HL-60/S4 (cell line): ENCODE measurements around the gene AIFM2.
"Not testable (repeated sequence)": the region's sequence is repeated elsewhere in the genome, so short reads cannot be mapped to it uniquely, and the experiment has no call there.

Experiments used
- in situ Hi-C: fragments of 300-500 bp; cut with MboI; formaldehyde crosslinking; loops from 2 replicates; pipeline ENCODE4 v1.14.3; 2022; ENCODE audit warnings: low sequenced_read_pairs

AIFM2 gene

DNA sequence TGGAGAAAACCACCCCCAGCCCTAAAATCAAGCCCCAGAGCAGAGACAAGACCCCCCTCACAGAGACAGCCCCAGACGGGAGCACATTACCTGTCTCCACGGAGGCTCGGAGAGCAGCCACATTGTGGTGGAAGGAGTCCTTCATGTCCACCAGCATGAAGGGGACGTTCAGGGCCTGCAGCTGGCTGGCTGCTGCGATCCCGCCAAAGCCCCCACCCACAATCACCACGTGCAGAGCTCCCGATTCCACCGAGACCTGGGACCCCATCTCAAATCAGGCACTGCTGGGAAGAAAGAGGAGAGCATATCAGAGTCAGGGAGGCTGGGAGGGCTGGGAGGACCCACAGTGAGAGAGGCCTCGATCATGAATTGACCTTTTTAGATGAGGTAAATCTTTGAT lies 8.8 kb downstream of the AIFM2 start:
- in situ Hi-C loops: no loop called here

DNA sequence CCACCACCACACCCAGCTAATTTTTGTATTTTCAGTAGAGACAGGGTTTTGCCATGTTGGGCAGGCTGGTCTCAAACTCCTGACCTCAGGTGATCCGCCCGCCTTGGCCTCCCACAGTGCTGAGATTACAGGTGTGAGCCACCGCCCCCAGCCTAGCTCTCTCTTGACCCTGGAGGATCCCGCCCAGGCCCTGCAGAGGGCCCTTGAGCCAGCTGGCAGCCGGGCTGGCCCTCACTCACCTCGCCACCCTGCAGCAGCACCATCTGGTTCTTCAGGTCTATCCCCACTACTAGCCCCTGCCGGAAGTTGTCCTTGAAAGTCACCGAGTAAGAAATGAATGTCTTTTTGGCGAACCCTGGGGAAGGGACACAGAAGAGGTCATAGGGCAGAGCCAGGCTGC lies 9.5 kb downstream of the AIFM2 start:
- in situ Hi-C loops: not testable (repeated sequence)

DNA sequence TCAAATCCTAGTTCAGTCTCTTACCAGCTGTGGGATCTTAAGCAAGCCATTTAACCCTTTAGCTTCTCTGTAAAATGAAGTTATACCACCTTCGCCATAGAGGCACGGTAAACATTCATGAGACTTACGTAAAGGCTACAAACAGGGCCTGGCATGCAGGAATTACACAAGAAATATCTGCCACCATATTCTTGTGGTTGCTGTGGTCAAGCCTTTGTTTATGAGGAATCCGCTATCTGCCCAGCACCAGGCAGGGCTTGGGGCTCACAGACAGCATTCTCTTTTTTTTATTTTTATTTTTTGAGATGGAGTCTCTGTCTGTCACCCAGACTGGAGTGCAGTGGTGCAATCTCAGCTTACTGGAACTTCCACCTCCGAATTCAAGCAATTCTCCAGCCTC lies 9.9 kb downstream of the AIFM2 start:
- in situ Hi-C loops: no loop called here

DNA sequence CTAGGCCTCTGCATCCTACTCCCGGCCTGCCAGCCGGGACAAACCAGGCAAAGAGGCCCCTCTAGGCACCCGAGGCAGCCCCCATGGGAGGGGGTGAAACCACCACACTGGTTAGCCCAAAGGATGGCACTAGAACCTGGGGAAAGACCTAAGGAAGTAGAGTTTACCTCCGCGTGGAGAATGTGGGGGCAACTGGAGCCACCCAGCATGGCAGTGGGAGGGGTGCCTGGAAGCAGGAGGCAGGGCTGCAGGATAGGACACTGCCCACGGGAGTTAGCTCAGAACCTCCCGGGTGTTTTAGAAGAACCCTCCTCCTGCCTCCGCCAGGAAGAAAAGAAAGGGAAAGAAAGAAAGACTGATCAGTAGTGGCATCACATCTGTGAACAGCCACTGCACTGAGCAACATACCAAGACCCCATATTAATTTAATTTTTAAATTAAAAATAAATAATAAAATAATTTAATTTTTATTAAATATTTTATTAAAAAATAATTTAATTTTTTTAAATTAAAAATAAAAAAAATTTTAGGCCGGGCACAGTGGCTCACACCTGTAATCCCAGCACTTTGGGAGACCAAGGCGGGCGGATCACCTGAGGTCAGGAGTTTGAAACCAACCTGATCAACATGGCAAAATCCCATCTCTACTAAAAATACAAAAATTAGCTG lies 11.2 kb downstream of the AIFM2 start:
- in situ Hi-C loops: no loop called here

DNA sequence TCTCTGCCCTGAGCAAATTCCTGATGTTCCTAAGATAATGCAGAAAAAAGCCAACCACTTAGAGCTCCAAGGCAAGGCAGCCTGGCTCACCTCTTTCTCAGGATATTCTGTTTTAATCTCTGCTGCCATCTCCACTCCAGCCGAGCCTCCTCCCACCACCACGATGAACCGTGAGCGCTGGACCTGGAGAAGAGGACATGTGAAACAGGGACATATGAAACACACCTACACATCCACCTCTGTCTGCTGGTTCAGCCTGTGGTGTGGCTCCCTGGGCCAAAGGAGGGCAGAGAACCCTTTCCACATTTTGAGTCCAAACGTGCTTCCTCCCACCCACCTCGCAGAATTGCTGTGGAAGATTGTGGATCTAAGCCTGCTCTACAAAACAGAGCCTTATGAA lies 12.2 kb downstream of the AIFM2 start:
- in situ Hi-C loops: no loop called here

DNA sequence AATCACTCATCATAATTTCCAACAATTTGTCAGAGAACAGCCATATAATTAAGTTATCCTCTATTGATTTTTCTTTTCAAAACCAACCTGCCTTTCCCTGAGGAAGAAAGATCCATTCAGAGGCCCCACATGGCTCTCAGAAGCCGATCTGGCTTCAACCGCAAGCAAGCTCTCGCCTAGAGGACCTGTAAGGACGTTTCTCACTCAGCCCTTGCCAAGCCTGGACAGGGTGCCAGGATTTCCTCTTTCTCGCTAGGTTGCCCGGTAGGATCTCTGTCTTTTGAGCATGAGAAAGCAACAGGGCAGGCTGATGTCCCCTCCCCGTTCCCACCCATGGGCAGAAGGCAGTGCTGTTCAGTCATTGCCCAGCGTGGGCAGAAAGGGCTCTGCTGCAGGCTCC lies 13.0 kb downstream of the AIFM2 start:
- in situ Hi-C loops: no loop called here

DNA sequence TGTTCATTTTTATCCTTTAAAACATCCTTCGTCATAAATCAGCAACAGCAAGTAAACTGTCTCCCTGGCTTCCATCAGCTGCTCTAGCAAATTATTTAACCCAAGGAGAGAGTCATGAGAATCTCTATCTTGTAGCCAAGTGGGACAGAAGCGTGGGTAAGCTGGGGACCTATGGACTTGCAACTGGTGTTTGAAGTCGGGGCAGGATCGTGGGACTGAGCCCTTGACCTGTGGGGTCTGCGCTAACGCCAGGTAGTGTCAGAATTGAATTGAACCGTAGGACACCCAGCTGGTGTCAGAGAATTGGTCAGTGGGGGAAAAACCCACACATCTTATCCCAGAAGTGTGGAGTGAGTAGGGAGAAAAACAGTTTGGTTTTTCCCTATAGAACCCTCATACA lies 13.4 kb downstream of the AIFM2 start:
- in situ Hi-C loops: no loop called here

DNA sequence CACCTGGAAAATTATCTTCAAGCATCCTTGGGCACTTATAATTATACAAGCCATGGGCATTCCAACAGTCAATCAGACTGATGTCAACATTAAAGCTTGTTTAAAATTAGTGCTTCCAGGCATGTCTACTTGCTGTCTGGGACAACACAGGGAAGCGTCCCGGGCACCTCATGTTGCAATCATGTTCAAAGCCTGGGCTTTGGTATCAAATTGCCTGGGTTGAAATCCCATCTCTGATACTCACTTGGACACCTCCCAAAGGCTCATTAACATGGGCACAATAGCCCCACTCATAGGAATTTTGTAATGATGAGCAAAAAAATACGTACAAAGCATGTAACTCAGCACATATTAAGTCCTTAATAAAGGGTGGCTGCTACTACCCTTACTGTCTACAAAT lies 14.4 kb downstream of the AIFM2 start:
- in situ Hi-C loops: no loop called here

DNA sequence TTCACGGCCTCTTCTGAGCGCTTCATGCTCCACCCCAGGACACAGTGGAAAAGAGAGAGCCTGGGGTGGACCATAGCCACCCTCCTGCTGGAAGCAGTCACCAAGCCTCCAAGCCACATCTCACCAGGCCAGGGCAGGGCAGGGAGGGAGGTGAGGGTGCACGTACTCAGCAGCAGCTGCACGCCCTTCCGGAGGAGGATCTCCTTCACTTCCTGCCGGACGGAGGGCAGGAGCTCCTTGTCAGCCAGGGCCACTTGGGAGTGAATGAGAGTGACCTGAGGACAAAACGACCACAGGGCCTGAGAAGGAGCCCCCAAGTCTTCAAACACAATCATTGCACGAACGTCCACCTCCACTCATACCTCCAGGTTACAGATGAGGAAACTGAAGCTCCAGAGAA lies 15.0 kb downstream of the AIFM2 start:
- in situ Hi-C loops: no loop called here

DNA sequence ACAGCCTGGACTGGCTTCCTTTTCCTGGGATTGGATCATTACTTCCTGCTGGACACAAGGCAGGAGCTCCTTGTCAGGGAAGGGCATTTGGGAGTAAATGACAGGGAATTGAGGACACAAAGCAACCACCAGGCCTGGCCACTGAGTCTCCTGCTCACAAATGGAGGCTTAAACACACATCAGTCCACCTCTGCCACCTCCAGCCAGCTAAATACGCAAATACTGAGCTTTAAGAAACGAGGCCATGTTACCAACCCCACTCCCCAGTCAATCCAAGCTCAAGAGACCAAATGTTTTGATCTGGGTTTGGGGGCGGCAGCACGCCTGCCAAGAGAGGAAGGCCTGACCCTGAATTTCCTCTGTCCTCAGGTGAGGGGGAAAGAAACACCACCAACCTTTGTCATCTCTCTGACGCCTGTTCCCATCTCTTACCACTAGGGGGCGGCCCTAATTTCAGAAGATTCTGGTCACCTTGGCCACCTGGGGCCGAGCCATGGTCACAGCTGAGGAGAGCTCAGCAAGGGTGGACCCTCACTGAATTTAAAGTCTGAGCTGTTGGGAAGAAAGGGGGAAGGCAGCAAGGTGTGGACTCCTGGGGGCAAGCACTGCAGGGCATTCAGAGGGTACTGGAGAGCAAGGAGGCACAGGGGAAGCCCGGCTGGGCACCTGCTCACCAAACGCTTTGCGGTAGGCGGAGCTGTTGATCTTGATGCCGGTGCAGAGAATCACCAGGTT lies 16.5 kb downstream of the AIFM2 start:
- in situ Hi-C loops: no loop called here

DNA sequence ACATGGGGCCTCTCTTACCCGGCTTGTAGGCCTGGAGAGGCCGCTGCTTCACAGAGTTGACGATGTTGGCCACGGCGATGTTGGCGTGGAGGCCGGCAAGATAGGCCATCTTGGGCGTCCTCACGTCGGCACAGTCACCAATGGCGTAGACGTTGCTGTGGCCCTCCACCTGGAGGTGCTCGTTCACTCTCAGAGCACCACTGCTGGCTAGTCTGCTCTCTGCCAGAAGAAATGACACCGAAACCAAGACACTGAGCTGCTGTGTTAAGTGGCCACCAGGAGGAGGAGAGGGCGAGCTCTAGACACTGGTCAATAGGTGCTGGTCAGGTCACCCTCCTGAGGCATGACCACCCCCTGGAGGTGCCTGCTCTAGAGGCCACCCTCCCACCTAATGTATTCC lies 17.7 kb downstream of the AIFM2 start:
- in situ Hi-C loops: no loop called here

DNA sequence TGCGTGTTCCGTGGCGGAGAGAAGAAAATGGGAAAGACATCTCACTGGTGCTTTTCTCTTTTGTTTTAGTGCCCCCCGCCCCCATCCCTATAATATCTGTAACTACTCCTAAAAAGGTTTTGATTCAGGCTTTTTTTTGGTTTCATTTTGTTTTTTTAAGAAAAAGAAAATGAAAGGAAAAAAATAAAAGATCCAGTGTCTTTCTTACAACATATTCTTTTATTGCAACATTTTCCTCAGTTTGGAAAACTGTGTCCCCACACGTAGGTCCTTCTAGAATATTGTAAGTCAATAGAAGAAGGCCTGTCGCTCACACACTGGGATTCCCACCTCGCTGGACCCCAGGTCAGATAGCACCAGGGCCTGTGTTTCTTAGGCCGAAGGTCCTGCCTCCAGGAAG lies 20.6 kb downstream of the AIFM2 start:
- in situ Hi-C loops: no loop called here

DNA sequence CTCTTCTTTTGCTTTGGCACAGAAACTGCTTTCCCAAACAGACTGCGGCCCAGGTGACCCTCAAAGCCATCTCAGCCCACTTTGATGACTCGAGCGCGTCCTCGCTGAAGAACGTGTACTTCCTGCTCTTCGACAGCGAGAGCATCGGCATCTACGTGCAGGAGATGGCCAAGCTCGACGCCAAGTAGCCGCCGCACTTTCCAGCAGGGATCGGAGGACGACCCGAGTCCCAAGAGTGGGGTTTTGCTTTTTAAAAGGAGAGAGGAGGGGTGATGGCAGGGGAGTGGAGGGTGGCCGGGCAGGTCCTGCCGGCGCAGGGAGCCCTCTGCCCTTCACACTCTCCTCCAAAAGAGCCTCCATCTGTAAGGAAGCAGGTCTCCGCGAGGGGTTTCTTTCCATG lies 21.1 kb downstream of the AIFM2 start:
- in situ Hi-C loops: no loop called here

DNA sequence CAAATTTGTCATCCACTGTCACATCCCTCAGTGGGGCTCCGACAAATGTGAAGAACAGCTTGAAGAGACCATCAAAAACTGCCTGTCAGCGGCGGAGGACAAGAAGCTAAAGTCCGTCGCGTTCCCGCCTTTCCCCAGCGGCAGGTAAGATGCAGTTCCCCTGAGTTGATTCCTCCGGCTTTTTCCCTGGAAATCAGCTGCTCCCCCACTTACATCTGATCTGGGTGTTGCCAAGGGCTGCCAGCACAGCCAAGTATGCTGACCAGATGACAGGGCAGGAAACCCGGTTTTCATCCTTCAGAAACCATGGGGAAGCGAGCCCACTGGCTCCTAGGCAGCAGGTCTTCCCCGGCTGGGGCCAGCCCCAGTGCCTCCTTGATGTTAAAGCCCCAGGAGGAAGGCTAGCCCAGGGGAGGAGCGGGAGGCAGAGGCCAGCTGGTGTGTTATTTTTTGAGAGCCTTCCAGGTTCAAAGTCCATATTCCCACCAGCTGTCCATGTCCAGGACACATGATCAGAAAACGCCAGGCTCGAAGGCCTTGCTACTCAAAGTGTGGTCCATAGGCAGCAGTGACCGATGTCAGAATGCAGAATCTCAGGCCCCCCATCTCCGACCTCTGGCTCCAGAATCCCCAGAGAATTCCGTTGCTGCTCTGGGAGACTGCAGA lies 23.4 kb downstream of the AIFM2 start:
- in situ Hi-C loops: no loop called here

DNA sequence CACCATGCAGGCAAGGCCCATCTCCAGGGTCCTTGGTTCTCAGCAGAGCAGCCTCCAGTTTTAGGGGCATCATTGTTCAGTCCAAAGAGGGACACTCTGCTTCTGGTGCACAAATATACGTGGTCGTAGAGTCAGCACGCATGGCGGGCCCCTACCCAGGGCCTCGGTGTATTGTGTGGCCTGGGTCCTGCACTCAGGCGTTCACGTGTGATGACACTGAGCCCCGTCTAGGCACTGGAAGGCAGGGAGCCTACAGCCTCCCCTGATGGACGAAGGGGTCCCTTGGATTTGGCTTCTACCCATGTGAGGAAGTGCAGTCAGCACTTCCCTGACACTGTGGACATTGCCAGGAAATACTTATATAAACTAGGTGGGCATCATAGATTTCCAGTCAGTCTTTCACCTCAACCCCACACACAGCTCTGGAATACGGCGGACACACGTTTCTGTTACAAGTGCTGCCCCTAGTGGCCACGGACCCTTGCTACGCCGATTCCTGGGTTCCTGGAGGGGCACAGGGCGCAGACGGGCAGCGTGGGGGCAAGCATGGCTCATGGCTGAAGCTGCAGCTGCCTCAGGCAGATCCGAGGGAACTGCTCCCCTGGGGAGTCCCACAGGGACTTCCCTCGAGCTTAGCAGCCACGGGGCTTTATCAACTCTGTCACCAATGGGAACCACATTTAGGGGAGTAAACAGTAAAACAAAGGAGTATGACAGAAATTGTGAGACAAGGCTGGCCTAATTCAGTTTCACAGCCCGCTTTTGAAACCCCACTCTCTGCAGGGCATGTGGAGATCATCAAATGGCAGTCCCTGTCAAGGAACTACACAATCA lies 25.4 kb downstream of the AIFM2 start:
- in situ Hi-C loops: no loop called here

DNA sequence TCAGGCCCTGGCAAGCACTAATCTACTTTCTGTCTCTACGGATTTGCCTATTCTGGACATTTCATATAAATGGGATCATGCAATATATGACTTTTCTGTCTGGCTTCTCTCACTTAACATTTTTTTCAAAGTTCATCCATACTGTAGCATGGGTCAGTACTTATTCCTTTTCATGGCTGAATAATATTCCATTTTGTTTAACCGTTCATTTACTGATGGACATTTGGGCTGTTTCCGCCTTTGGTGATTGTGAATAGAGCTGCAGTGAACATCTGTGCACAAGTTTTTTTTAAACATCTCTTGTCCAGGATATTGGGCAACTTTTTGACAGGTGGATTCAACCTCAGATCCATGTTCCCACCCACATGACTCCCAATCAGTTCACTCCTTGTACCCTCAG lies 31.0 kb downstream of the AIFM2 start:
- in situ Hi-C loops: no loop called here

DNA sequence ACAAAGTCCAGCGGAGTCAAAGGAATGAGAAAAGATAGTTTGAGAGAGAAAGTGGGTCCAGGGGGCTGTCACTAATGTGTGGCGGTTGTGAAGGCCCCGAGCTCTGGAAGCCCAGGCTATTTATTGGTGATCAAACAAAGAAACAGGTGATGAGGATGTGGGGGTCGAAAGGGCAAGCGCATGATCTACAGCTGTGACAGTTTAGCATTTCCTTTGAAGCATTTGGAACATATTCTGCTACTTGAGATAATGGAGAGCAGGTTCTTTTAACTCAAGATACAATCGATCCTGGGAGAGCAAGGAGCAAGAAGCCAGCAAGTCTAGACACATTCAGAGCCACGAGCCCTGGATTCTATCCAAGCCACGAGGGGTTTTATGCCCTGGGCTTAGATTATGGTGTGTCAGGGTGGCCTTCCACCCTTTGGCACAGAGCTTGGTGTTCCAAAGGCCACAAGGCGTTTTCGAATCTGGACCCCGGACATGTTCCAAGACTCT lies 31.5 kb downstream of the AIFM2 start:
- in situ Hi-C loops: not testable (repeated sequence)

DNA sequence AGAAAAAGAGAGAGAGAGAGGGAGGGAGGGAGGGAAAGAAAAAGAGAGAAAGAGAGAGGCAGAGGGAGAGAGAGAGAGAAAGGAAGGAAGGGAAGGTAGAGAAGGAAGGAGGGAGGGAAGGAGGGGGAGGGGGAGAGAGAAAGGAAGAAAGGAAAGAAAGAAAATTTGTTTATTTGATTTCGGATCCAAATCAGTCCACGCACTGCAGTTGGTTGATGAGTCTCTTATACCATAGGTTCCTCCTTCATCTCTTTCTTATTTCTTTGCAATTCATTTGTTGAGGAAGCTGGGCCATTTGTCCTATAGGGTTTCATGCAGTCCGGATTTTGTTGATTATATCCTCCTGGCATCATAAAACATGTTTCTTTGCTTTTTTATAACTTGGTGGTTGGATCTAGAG lies 34.4 kb downstream of the AIFM2 start:
- in situ Hi-C loops: no loop called here

DNA sequence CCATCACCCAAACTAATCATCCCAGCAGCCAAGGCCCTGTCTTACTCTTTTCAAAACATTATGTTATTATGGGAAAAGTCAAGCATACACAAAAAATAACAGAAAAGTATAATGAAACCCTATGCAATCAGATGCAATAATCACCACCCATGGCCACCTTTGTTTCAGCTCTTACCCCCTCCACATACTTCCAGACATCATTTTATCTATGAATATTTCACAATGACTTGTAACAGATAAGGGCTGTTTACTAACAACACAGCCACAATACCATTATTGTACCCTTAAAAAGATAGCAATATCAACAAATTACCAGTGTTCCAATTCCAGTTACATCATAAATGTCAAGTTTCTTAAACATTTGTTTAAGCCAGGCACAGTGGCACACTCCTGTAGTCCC lies 35.2 kb downstream of the AIFM2 start:
- in situ Hi-C loops: no loop called here

DNA sequence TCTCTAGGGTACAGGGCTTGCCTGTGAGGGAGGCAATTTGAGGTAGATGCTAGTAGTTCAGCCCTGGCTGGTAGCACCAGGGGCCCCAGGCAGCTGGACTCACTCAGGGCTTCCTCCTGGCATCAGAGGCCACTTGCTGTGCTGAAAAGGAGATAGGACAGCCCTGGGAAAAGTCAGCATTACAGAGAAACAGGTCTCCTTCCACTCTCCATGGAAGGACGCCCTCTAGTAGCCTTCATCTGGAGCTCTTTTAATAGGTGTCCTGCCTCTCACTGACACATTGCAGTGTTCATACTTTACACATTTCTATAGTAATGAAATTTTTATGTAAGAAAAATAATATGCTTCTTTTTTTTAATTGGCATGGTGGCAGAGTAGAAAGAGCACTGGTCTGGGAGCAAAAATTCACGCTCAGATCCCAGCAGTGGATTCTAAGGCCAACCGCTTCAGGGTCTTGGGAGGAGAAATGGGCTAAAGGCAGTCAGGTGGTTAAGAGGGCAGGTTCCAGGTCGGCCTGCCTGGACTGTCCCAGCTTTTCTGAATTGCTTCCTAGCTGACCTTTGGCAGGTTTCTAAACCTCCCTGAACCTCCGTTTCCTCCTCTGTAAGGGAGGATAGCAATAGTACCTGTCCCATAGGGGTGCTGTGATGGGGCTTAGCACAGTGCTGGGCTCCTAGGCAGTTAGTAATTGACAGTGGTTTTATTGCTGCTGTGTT lies 35.8 kb downstream of the AIFM2 start:
- in situ Hi-C loops: no loop called here
